ENCODE data around the gene SRSF4. TPM values are rescaled to one million over a fixed set of nuclear protein-coding genes. Genes with fewer than 3 reads are reported as not detected.
"Not testable (repeated sequence)": the region's sequence is repeated elsewhere in the genome, so short reads cannot be mapped to it uniquely, and the experiment has no call there.

The SRSF4 gene
- total RNA-seq, 3 donors from 2014 or later (not counting 1 experiment from before 2014, with no cell fraction given), result 90.2 to 114 (median 101) TPM

DNA sequence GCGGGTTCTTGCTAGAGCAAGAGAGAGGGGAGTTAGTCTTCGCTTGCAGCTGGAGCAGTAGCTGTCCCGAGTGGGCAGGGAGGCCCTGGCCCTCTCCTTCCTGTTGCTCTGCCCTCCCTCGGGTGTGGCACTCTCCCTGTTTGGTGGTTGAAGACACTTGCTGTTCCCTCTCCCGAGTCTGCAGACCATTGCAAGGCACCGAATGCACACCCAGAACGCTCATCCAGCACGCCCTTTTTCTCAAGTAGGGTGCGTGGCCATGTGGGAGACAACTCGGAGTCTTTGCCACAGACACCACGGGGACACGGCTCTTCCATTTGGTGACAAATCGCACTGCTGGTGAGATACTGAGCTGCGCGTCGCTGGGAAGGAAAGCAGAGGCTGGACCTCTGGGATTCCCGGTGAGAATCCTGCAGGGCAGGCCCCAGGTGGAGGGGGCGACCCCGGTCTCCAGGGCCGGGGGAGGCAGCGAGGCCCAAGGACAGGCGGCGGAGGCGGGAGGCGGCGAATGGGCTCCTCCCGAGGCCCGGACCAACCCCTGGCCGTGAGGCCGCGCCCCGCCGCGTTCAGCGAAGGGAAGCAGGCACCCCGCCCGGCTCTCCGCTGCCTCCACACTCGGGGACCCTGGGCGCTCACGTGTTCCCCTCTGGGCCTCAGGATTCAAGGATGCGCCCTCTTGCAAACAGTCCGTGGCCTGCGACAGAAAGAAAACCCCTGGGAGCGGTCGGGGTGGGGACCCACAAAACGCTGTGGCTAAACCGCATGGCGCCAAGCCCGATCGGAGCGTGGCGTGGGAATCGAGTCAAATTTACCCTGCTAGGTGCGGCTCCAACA is 47.6 kb downstream of the SRSF4 start:
- Mint-ChIP-seq H3K27me3 (ENCODE audit: low read depth in 2 of 2) (peaks cover 12 to 14% of the 10 kb centered on the region in 2 donors), H3K36me3 (no peaks in the 10 kb centered on the region), H3K27ac (no peak overlapping the region), H3K4me1 (no peaks in the 10 kb centered on the region), H3K4me3 (no peak overlapping the region), H3K9me3 (no peaks in the 10 kb centered on the region)
- no peaks in the 10 kb centered on the region for H3K36me3 ChIP-seq (ENCODE audit: control insufficient read depth, insufficient read depth, low read length)
- TF ChIP-seq, protein P1, sequence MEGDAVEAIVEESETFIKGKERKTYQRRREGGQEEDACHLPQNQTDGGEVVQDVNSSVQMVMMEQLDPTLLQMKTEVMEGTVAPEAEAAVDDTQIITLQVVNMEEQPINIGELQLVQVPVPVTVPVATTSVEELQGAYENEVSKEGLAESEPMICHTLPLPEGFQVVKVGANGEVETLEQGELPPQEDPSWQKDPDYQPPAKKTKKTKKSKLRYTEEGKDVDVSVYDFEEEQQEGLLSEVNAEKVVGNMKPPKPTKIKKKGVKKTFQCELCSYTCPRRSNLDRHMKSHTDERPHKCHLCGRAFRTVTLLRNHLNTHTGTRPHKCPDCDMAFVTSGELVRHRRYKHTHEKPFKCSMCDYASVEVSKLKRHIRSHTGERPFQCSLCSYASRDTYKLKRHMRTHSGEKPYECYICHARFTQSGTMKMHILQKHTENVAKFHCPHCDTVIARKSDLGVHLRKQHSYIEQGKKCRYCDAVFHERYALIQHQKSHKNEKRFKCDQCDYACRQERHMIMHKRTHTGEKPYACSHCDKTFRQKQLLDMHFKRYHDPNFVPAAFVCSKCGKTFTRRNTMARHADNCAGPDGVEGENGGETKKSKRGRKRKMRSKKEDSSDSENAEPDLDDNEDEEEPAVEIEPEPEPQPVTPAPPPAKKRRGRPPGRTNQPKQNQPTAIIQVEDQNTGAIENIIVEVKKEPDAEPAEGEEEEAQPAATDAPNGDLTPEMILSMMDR (IDR thresholded peaks at IDR 0.05), result no peak
- H3K4me1 ChIP-seq (ENCODE audit: control insufficient read depth, insufficient read depth, low read length), result no peaks in the 10 kb centered on the region
- 66% methylated on average over 55 of the region's 55 CpGs for WGBS (ENCODE audit: insufficient coverage)
- no peak overlapping the region for H3K4me3 ChIP-seq (ENCODE audit: low read length)
- no peak for DNase-seq
- no peaks in the 10 kb centered on the region for H3K27me3 ChIP-seq (ENCODE audit: control insufficient read depth, insufficient read depth, low read length)
- ATAC-seq, result peak in 1 of 3 donors; percentile 35
- intact Hi-C loops (cut with micrococcal nuclease), result no loop called here
- no peak overlapping the region for H3K27ac ChIP-seq (ENCODE audit: low read length)
- H3K9me3 ChIP-seq (ENCODE audit: control insufficient read depth, insufficient read depth, low read length), result no peaks in the 10 kb centered on the region

DNA sequence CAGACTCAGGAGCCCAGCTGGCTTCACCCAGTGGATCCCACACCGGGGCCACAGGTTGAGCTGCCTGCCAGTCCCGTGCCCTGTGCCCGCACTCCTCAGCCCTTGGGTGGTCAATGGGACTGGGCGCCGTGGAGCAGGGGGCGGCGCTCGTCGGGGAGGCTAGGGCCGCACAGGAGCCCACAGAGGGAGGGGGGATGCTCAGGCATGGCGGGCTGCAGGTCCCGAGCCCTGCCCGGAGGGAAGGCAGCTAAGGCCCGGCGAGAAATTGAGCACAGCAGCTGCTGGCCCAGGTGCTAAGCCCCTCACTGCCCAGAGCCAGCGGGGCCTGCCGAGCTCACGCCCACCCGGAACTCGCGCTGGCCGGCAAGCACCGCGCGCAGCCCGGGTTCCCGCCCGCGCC is 50.6 kb downstream of the SRSF4 start:
- H3K27ac ChIP-seq (ENCODE audit: low read length); H3K27me3 ChIP-seq (ENCODE audit: control insufficient read depth, insufficient read depth, low read length); H3K36me3 ChIP-seq (ENCODE audit: control insufficient read depth, insufficient read depth, low read length); H3K9me3 Mint-ChIP-seq; ATAC-seq; H3K36me3 Mint-ChIP-seq; H3K4me3 Mint-ChIP-seq; H3K27ac Mint-ChIP-seq; H3K4me1 Mint-ChIP-seq; intact Hi-C loops (cut with micrococcal nuclease); H3K4me1 ChIP-seq (ENCODE audit: control insufficient read depth, insufficient read depth, low read length); H3K9me3 ChIP-seq (ENCODE audit: control insufficient read depth, insufficient read depth, low read length); DNase-seq; H3K4me3 ChIP-seq (ENCODE audit: low read length): not testable (repeated sequence)
- 95% methylated on average over 24 of the region's 29 CpGs for WGBS (ENCODE audit: insufficient coverage)
- peaks cover 13 to 14% of the 10 kb centered on the region in 2 donors for H3K27me3 Mint-ChIP-seq (ENCODE audit: low read depth in 2 of 2)

DNA sequence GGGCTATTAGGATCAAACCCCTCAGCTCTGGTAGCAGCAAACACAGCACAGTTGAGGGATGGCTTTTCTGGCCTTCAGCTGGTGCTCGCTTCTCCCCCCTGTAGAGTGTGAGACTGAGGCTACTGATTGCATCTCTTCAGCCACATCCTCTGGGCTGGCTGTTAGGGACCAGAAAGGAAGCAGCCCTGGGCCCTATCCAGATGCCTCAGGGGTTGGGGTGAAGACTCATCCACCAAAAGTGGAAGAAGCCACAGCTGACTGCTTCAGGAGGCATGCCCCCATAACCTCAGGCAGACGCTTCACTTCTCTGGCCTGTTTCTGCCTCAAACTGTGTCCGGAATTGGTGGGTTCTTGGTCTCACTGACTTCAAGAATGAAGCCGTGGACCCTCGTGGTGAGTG is 51.8 kb downstream of the SRSF4 start:
- ATAC-seq, result no peak
- H3K27ac Mint-ChIP-seq, result no peak overlapping the region

DNA sequence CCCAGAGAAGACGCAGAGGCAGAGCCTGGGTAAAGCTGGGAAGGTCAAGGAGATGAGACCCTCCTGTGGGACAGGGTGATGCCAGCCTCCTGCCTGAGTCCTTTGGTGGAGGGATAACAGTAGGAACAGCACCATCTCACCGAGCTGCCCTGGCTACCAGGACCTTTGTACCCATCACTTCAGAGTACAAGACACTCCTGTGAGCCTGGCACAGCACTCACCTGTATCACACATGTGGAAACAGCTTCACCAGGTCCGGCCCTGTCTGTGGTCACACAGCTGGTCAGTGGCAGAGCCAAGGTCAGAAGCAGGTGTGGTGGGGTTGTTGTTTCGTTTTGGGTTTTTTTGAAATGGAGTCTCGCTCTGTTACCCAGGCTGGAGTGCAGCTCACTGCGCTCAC is 53.0 kb downstream of the SRSF4 start:
- Mint-ChIP-seq H3K27ac (no peak overlapping the region), H3K36me3 (no peaks in the 10 kb centered on the region), H3K27me3 (ENCODE audit: low read depth in 2 of 2) (peaks cover 21% of the 10 kb centered on the region in 2 donors), H3K9me3 (no peaks in the 10 kb centered on the region), H3K4me3 (no peak overlapping the region), H3K4me1 (peaks cover 8 to 10% of the 10 kb centered on the region in 2 donors)
- Histone ChIP-seq H3K36me3 (ENCODE audit: control insufficient read depth, insufficient read depth, low read length) (no peaks in the 10 kb centered on the region), H3K27ac (ENCODE audit: low read length) (no peak overlapping the region), H3K27me3 (ENCODE audit: control insufficient read depth, insufficient read depth, low read length) (peaks cover 10% of the 10 kb centered on the region), H3K9me3 (ENCODE audit: control insufficient read depth, insufficient read depth, low read length) (no peaks in the 10 kb centered on the region), H3K4me1 (ENCODE audit: control insufficient read depth, insufficient read depth, low read length) (peaks cover 13% of the 10 kb centered on the region), H3K4me3 (ENCODE audit: low read length) (no peak overlapping the region)
- no peak for ATAC-seq
- WGBS (ENCODE audit: insufficient coverage), result 82% methylated on average over 6 of the region's 6 CpGs
- DNase-seq, result no peak
- TF ChIP-seq, protein P1 (IDR thresholded peaks at IDR 0.05), result no peak
- intact Hi-C loops (cut with micrococcal nuclease), result no loop called here

More for the DNA sequence above, 51.8 kb downstream of the SRSF4 start:
- peaks cover 3% of the 10 kb centered on the region for H3K4me1 ChIP-seq (ENCODE audit: control insufficient read depth, insufficient read depth, low read length)
- H3K27me3 ChIP-seq (ENCODE audit: control insufficient read depth, insufficient read depth, low read length), result peaks cover 6% of the 10 kb centered on the region
- H3K36me3 Mint-ChIP-seq, result no peaks in the 10 kb centered on the region
- no peaks in the 10 kb centered on the region for H3K36me3 ChIP-seq (ENCODE audit: control insufficient read depth, insufficient read depth, low read length)
- TF ChIP-seq, protein P1 (IDR thresholded peaks at IDR 0.05), result no peak
- no peak overlapping the region for H3K27ac ChIP-seq (ENCODE audit: low read length)
- peaks cover 21% of the 10 kb centered on the region in 2 donors for H3K27me3 Mint-ChIP-seq (ENCODE audit: low read depth in 2 of 2)
- H3K9me3 ChIP-seq (ENCODE audit: control insufficient read depth, insufficient read depth, low read length), result no peaks in the 10 kb centered on the region
- 73% methylated on average over 5 of the region's 5 CpGs for WGBS (ENCODE audit: insufficient coverage)
- no peak overlapping the region for H3K4me3 ChIP-seq (ENCODE audit: low read length)
- intact Hi-C loops (cut with micrococcal nuclease), result no loop called here
- no peaks in the 10 kb centered on the region for H3K9me3 Mint-ChIP-seq
- H3K4me3 Mint-ChIP-seq, result no peak overlapping the region
- H3K4me1 Mint-ChIP-seq, result peaks cover 8 to 10% of the 10 kb centered on the region in 2 donors
- no peak for DNase-seq

Measured in natural killer cell (primary cell).